ENCODE results near the gene ADGRG3.

The ADGRG3 gene

DNA sequence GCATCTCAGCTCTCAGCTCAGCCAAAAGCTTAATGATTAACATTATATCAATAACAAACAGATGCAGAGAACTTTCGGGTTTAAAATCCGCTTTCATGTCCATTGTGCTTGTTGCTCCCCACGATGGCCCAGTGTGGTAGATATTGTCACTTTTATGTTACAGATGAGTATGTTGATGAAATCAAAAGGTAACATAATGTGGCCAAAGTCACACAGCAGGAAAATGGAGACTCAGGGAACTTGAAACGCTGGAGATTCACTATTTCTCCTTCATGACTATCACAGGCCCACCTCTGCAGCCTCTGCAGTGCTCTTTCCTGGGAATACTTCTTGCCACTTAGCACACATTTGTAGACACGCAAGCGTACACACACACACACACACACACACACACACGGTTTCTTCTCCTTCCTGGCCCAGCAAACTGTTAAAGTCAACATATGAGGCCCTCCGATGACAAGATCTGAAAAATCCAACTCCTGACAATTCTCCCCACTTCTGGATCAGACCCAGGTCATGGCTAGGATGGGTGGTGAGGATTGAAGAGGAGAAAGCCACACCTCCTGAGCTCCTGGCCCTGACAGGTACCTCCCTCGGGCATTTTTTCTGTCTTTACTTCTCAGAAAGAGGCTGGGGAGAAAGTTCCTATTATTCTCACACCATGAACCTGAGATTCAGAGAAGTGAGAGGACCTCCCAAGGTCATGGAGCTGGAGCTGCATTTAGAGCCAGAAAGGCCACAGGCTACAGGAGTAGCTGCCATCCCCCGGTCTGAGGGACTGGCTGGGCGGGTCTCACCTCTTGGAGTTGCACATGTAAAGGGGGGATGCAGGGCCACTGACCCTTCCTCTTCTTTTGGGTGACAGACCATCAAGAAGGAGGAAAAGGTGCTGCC lies 36.2 kb downstream of the ADGRG3 start:
- H3K4me3 ChIP-seq (ENCODE audit: low read depth, low read length) = no peak overlapping the region
- TF ChIP-seq, protein P1, sequence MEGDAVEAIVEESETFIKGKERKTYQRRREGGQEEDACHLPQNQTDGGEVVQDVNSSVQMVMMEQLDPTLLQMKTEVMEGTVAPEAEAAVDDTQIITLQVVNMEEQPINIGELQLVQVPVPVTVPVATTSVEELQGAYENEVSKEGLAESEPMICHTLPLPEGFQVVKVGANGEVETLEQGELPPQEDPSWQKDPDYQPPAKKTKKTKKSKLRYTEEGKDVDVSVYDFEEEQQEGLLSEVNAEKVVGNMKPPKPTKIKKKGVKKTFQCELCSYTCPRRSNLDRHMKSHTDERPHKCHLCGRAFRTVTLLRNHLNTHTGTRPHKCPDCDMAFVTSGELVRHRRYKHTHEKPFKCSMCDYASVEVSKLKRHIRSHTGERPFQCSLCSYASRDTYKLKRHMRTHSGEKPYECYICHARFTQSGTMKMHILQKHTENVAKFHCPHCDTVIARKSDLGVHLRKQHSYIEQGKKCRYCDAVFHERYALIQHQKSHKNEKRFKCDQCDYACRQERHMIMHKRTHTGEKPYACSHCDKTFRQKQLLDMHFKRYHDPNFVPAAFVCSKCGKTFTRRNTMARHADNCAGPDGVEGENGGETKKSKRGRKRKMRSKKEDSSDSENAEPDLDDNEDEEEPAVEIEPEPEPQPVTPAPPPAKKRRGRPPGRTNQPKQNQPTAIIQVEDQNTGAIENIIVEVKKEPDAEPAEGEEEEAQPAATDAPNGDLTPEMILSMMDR (IDR thresholded peaks at IDR 0.05; ENCODE audit: low read depth, low read length) = no peak

DNA sequence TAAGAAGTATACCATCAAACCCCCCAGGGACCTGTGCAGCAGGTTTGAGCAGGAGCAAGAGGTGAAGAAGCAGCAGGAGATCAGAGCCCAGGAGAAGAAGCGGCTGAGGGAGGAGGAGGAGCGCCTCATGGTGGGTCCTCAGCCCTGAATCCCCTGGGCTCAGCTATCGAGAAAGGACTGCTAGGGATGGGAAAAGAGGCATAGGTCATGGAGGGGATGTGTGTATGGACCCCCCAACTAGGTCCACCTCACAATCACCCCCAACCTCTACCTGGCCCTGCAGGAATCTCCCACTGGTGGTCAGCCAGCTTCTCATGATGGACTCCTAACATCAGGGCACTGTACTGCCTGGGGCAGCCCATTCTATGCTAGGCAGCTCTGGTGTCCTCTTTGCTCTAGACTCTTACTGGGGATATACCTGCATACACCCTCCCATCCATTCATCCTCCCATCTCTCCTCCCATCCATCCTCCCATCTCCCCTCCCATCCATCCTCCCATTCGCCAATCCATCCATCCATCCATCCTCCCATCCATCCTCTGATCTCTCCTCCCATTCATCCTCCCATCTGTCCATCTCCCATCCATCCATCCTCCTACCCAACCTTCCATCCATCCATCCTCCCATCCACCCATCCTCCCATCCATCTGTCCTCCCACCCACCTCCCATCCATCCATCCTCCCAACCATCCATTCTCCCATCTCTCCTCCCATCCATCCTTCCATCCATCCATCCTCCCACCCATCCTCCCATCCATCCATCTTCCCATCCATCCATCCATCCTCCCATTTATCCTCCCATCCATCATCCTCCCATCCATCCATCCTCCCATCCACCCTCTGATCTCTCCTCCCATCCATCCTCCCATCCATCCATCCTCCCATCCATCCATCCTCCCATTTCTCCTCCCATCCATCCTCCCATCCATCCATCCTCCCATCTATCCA lies 37.1 kb downstream of the ADGRG3 start:
- no peak overlapping the region for H3K4me3 ChIP-seq (ENCODE audit: low read depth, low read length)
- TF ChIP-seq, protein P1 (IDR thresholded peaks at IDR 0.05; ENCODE audit: low read depth, low read length) = no peak

GRCh38 chr16:57706717-57707116 lies 38.6 kb downstream of the ADGRG3 start:
- TF ChIP-seq, protein P1 (IDR thresholded peaks at IDR 0.05; ENCODE audit: low read depth, low read length) = no peak
- no peak overlapping the region for H3K4me3 ChIP-seq (ENCODE audit: low read depth, low read length)

DNA sequence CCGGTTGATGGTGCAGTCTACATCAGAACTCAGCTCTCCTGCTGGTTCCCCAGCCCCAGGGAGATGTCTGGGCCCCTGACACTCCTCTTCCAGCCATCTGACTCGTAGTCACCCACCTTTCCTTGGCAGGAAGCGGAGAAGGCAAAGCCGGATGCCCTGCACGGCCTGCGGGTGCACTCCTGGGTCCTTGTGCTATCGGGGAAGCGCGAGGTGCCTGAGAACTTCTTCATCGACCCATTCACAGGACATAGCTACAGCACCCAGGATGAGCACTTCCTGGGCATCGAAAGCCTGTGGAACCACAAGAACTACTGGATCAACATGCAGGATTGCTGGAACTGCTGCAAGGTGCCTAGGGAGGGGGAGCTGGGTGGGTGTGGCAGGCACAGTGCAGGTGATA lies 39.2 kb downstream of the ADGRG3 start:
- TF ChIP-seq, protein P1 (IDR thresholded peaks at IDR 0.05; ENCODE audit: low read depth, low read length) = no peak
- no peak overlapping the region for H3K4me3 ChIP-seq (ENCODE audit: low read depth, low read length)

- no peak overlapping the region for H3K4me3 ChIP-seq (ENCODE audit: low read depth, low read length)
- TF ChIP-seq, protein P1 (IDR thresholded peaks at IDR 0.05; ENCODE audit: low read depth, low read length) = no peak
Measured at GRCh38 chr16:57708168-57708567, 40.1 kb downstream of the ADGRG3 start.

DNA sequence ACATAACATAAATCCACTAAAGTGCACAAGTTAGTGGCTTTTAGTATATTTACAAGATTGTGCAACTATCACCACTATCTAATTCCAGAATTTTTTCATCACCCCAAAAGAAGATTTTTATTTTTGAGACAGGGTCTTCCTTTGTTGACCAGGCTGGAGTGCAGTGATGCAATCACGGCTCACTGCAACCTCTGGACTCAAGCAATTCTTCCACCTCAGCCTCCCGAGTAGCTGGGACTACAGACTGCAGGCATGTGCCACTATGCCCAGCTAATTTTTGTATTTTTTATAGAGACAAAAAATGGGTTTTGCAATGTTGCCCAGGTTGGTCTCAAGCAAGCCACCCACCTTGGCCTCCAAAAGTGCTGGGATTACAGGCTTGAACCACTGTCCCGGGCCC lies 41.6 kb downstream of the ADGRG3 start:
- TF ChIP-seq, protein P1 (IDR thresholded peaks at IDR 0.05; ENCODE audit: low read depth, low read length) = no peak

More for the DNA sequence above, 41.6 kb downstream of the ADGRG3 start:
- no peak overlapping the region for H3K4me3 ChIP-seq (ENCODE audit: low read depth, low read length)
